GM12873 (cell line): ENCODE measurements around the gene AHCY.

ENCODE experiments used
- CTCF ChIP-seq: IDR thresholded peaks from 2 replicates; pipeline ENCODE4 v1.5.1; 2012; ENCODE audit warnings: low read depth, mild to moderate bottlenecking, moderate library complexity, low read length, control low read depth; ENCODE audit not compliant: insufficient read depth; ENCODE audit errors: missing control alignments

AHCY gene

DNA sequence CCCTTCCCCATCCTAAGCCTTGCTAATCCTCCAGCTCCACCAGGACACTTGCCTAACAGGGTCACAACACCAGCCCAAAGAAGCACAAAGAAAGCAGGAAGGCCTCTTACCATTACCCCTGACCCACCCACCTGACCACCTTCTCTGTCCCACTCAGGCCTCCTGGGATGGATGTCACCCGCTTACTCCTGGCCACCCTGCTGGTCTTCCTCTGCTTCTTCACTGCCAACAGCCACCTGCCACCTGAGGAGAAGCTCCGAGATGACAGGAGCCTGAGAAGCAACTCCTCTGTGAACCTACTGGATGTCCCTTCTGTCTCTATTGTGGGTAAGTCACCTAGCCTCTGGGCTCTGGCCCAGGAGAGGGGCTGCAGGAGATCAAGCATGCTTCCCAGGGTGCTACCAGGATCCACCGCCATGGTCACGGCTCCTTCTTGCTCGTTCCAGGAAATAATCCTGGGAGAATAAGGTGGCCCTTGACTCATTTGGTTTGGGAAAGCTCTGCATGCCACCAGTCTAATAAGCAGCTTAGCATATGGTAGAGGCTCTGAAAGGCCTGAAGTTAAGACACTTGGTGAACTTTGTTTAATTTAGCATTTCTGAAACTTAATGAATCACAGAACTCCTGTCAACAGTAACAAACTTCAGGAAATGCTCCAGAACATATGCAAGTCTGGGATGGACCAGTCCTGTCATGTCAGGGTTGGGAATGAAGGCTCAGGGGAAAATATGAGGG, 42.8 kb downstream of the AHCY start:
- TF ChIP-seq CTCF = no peak

DNA sequence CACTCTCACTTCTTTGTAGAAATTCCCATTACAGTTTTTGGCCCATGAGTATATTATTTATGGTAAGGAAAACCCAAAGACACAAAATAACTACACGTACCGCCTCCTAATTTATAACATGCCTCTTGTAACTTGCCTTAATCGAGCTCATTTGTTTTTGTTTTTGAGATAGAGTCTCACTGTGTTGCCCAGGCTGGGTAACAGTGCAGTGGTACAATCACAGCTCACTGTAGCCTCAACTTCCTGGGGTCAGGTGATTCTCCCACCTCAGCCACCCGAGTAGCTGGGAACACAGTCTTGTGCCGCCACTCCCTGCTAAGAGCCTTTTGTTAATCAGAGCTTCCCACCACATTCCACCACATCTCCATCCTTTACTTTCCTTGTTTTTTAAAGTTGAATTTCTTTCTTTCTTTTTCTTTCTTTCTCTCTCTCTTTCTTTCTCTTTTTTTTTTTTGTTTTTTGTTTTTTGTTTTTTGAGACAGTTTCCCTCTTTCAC, 46.5 kb downstream of the AHCY start:
- TF ChIP-seq CTCF = no peak

DNA sequence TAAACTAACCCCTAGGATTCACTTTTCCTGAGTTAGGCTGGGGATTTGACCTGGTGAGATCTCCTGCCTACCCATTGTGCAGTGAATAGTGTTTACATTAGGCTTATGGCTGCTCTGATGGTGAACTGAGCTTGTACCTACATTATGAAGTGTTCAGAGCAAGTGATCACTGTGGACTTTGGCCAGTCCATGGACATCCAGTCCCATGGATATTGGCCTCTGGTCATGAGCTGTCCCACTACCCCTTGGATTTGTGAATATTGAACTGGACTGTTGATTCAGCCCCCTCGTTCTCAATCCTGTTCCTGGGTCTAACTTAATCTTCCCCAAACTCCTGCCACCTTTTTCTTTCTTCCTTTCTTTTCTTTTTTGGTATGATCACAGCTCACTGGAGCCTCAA, 48.2 kb downstream of the AHCY start:
- TF ChIP-seq CTCF = no peak

DNA sequence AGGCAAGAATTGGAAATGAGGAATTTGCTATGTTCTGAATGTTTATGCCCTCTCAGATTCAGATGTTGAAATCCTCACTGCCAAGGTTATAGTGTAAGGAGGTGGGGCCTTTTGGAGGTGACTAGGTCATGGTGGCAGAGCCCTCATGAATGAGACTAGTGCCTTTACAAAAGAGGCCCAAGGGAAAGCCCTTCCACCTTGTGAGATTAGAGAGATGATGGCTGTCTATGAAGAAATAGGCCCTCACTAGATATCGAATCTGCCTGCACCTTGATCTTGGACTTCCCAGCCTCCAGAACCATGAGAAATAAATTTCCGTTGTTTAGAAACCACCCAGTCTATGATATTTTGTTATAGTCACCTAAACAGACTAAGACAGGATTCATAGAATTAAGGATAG, 51.5 kb downstream of the AHCY start:
- no peak for TF ChIP-seq CTCF

DNA sequence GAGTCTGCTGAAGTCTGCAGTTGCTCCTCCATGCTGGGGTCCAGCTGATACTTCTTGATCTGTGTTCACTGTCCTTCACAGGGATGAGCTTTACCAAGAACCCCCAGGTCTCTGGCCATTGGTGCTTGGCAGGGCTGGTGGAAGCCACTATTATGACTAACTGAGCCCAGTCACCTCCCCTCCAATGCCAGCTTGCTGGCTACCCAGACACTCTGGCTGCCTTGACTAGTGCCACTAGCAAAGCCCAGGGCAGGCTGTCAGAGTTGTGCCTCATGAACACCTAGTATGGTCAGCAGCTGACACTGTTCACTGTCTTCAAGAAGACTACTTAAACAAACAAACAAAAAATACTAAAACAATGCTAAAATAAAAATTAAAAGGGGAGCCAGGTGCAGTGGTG, 53.1 kb downstream of the AHCY start:
- TF ChIP-seq CTCF = no peak

DNA sequence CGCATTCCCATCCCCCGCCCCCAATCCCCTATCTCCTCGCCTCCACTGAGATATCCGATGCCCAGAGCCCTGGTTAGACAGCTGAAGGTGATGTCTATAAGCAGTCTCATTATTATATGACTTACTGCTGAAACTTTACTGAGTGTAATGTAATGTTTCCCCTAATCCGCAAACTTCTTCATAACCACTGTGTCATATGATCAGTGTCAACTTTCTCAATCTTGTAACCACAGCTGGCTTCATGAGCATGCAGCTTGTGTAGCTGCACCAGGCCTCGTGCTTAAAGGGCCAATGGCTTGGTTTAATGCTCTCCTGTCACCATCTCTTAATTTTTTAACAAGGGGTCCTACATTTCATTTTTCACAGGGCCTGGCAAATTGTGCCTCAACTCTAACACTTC, 53.9 kb downstream of the AHCY start:
- TF ChIP-seq CTCF = no peak

GRCh38 chr20:34246126-34246626, 57.0 kb downstream of the AHCY start:
- TF ChIP-seq CTCF = no peak
